ENCODE data around the gene SSBP4.

Gene SSBP4

GRCh38 chr19:18437491-18438330 is 18.5 kb downstream of the SSBP4 start, which contains the start of gene ISYNA1:
TSS of gene ISYNA1 (minus strand) at chr19:18438133. CDS start at chr19:18437979, 154 bp downstream.
- peak; percentile 9 for ATAC-seq (ENCODE audit: low read depth)
- peaks cover 33% of the 10 kb centered on the region for H3K4me1 Mint-ChIP-seq
- DNase-seq (ENCODE audit: low spot score in 2 of 2): no peak
- no peaks in the 10 kb centered on the region for H3K27me3 Mint-ChIP-seq
- peak within 1 kb of the TSS; percentile 79 for H3K4me3 Mint-ChIP-seq
- H3K27ac Mint-ChIP-seq: no peak within 1 kb of the TSS
- peaks cover 3% of the 10 kb centered on the region for H3K36me3 Mint-ChIP-seq
- peaks cover 4% of the 10 kb centered on the region for H3K9me3 Mint-ChIP-seq

- DNase-seq (ENCODE audit: low spot score in 2 of 2) (no peak), ATAC-seq (ENCODE audit: low read depth) (no peak)
- Mint-ChIP-seq H3K36me3 (peaks cover 4% of the 10 kb centered on the region), H3K9me3 (peaks cover 4% of the 10 kb centered on the region), H3K27ac (no peak overlapping the region), H3K4me1 (peaks cover 33% of the 10 kb centered on the region), H3K27me3 (no peaks in the 10 kb centered on the region), H3K4me3 (peak overlapping the region; percentile 39)
Measured at GRCh38 chr19:18438331-18439024, 19.3 kb downstream of the SSBP4 start.

- H3K4me3 Mint-ChIP-seq: no peak overlapping the region
- H3K4me1 Mint-ChIP-seq: peaks cover 30% of the 10 kb centered on the region
- ATAC-seq (ENCODE audit: low read depth) (peak; percentile 30), DNase-seq (ENCODE audit: low spot score in 2 of 2) (no peak)
- no peaks in the 10 kb centered on the region for H3K27me3 Mint-ChIP-seq
- no peak overlapping the region for H3K27ac Mint-ChIP-seq
- H3K36me3 Mint-ChIP-seq: peaks cover 4% of the 10 kb centered on the region
- peaks cover 4% of the 10 kb centered on the region for H3K9me3 Mint-ChIP-seq
Measured at GRCh38 chr19:18439025-18439909, 20.1 kb downstream of the SSBP4 start.

- DNase-seq (ENCODE audit: low spot score in 2 of 2): no peak
- no peaks in the 10 kb centered on the region for H3K27me3 Mint-ChIP-seq
- H3K36me3 Mint-ChIP-seq: peaks cover 4% of the 10 kb centered on the region
- H3K9me3 Mint-ChIP-seq: peaks cover 4% of the 10 kb centered on the region
- no peak overlapping the region for H3K4me3 Mint-ChIP-seq
- no peak overlapping the region for H3K27ac Mint-ChIP-seq
- peaks cover 27% of the 10 kb centered on the region for H3K4me1 Mint-ChIP-seq
- ATAC-seq (ENCODE audit: low read depth): no peak
Measured at GRCh38 chr19:18439910-18440237, 20.7 kb downstream of the SSBP4 start.

- no peaks in the 10 kb centered on the region for H3K27me3 Mint-ChIP-seq
- peak; percentile 26 for ATAC-seq (ENCODE audit: low read depth)
- H3K36me3 Mint-ChIP-seq: peaks cover 4% of the 10 kb centered on the region
- H3K27ac Mint-ChIP-seq: no peak overlapping the region
- H3K4me3 Mint-ChIP-seq: no peak overlapping the region
- DNase-seq (ENCODE audit: low spot score in 2 of 2): no peak
- H3K9me3 Mint-ChIP-seq: peaks cover 4% of the 10 kb centered on the region
- peaks cover 27% of the 10 kb centered on the region for H3K4me1 Mint-ChIP-seq
Measured at GRCh38 chr19:18440415-18440877, 21.2 kb downstream of the SSBP4 start.

GRCh38 chr19:18440936-18441803 is 22.0 kb downstream of the SSBP4 start:
- H3K4me1 Mint-ChIP-seq: peaks cover 25% of the 10 kb centered on the region
- DNase-seq (ENCODE audit: low spot score in 2 of 2) (no peak), ATAC-seq (ENCODE audit: low read depth) (no peak)
- peak overlapping the region; percentile 70 for H3K27ac Mint-ChIP-seq
- H3K27me3 Mint-ChIP-seq: no peaks in the 10 kb centered on the region
- H3K36me3 Mint-ChIP-seq: peaks cover 4% of the 10 kb centered on the region
- H3K9me3 Mint-ChIP-seq: peaks cover 4% of the 10 kb centered on the region
- peak overlapping the region; percentile 5 for H3K4me3 Mint-ChIP-seq

- DNase-seq (ENCODE audit: low spot score in 2 of 2): no peak
- Mint-ChIP-seq H3K9me3 (peaks cover 4% of the 10 kb centered on the region), H3K4me1 (peaks cover 22% of the 10 kb centered on the region), H3K36me3 (peaks cover 4% of the 10 kb centered on the region), H3K27ac (peak overlapping the region; percentile 70), H3K27me3 (no peaks in the 10 kb centered on the region), H3K4me3 (no peak overlapping the region)
- ATAC-seq (ENCODE audit: low read depth): no peak
Measured at GRCh38 chr19:18441804-18442788, 22.9 kb downstream of the SSBP4 start.

GRCh38 chr19:18442941-18443340 is 23.7 kb downstream of the SSBP4 start:
- Mint-ChIP-seq H3K27ac (no peak overlapping the region), H3K9me3 (peaks cover 4% of the 10 kb centered on the region), H3K36me3 (peaks cover 4% of the 10 kb centered on the region), H3K4me1 (peaks cover 22% of the 10 kb centered on the region), H3K27me3 (no peaks in the 10 kb centered on the region), H3K4me3 (no peak overlapping the region)
- DNase-seq (ENCODE audit: low spot score in 2 of 2) (no peak), ATAC-seq (ENCODE audit: low read depth) (no peak)

- H3K9me3 Mint-ChIP-seq: peaks cover 4% of the 10 kb centered on the region
- ATAC-seq (ENCODE audit: low read depth): no peak
- H3K27ac Mint-ChIP-seq: no peak overlapping the region
Measured at GRCh38 chr19:18443406-18443805, 24.2 kb downstream of the SSBP4 start.

GRCh38 chr19:18443831-18444230 is 24.6 kb downstream of the SSBP4 start:
- no peaks in the 10 kb centered on the region for H3K27me3 Mint-ChIP-seq
- ATAC-seq (ENCODE audit: low read depth) (no peak), DNase-seq (ENCODE audit: low spot score in 2 of 2) (no peak)
- H3K9me3 Mint-ChIP-seq: peaks cover 4% of the 10 kb centered on the region
- H3K4me1 Mint-ChIP-seq: peaks cover 22% of the 10 kb centered on the region
- peaks cover 11% of the 10 kb centered on the region for H3K36me3 Mint-ChIP-seq
- no peak overlapping the region for H3K4me3 Mint-ChIP-seq
- H3K27ac Mint-ChIP-seq: no peak overlapping the region

More at GRCh38 chr19:18443406-18443805, 24.2 kb downstream of the SSBP4 start:
- no peaks in the 10 kb centered on the region for H3K27me3 Mint-ChIP-seq
- H3K4me3 Mint-ChIP-seq: no peak overlapping the region
- no peak for DNase-seq (ENCODE audit: low spot score in 2 of 2)
- H3K36me3 Mint-ChIP-seq: peaks cover 8% of the 10 kb centered on the region
- H3K4me1 Mint-ChIP-seq: peaks cover 22% of the 10 kb centered on the region

GRCh38 chr19:18444513-18444912 is 25.3 kb downstream of the SSBP4 start:
- Mint-ChIP-seq H3K9me3 (peaks cover 4% of the 10 kb centered on the region), H3K27me3 (no peaks in the 10 kb centered on the region), H3K36me3 (peaks cover 13% of the 10 kb centered on the region), H3K4me3 (no peak overlapping the region), H3K4me1 (peaks cover 18% of the 10 kb centered on the region), H3K27ac (no peak overlapping the region)
- no peak for DNase-seq (ENCODE audit: low spot score in 2 of 2)
- no peak for ATAC-seq (ENCODE audit: low read depth)

GRCh38 chr19:18445262-18445948 is 26.2 kb downstream of the SSBP4 start:
- Mint-ChIP-seq H3K4me1 (peaks cover 15% of the 10 kb centered on the region), H3K27ac (no peak overlapping the region), H3K36me3 (peaks cover 13% of the 10 kb centered on the region), H3K4me3 (no peak overlapping the region), H3K27me3 (no peaks in the 10 kb centered on the region), H3K9me3 (peaks cover 4% of the 10 kb centered on the region)
- ATAC-seq (ENCODE audit: low read depth) (no peak), DNase-seq (ENCODE audit: low spot score in 2 of 2) (no peak)

Measured in memory B cell (primary cell).